Bronchial epithelial cell (primary cell): ENCODE results near the gene ZC3H7A. TPM values are rescaled to one million over a fixed set of nuclear protein-coding genes. Genes with fewer than 3 reads are reported as not detected.

Experiments used
- DNase-seq: peaks from one replicate; pipeline ENCODE4 v3.0.0-alpha.2; 2010; ENCODE audit warnings: low read depth
- FAIRE-seq: peaks from 2 replicates; lab custom pipeline; 2011; peaks lifted over from hg19 to GRCh38; lab: Jason Lieb, UNC
- H3K27me3 ChIP-seq: 2 replicates; pipeline ENCODE4 v1.5.1; 2011; ENCODE audit warnings: low read length; ENCODE audit not compliant: control insufficient read depth, insufficient read depth
- H3K36me3 ChIP-seq: 2 replicates; pipeline ENCODE4 v1.5.1; 2011; ENCODE audit warnings: low read length; ENCODE audit not compliant: control insufficient read depth, insufficient read depth
- H3K4me3 ChIP-seq: 2 replicates; pipeline ENCODE4 v1.5.1; 2011; ENCODE audit warnings: mild to moderate bottlenecking, low read depth, low read length, control low read depth
- CTCF ChIP-seq: IDR thresholded peaks from 2 replicates; pipeline ENCODE4 v1.5.1; 2011; ENCODE audit warnings: mild to moderate bottlenecking, moderate library complexity, low read length, control low read depth, inconsistent platforms; ENCODE audit not compliant: insufficient read depth, severe bottlenecking
- total RNA-seq: library from RNA; depleted of rRNA; stranded (reverse); fragments of >200 nt; gene quantifications from 2 replicates; pipeline ENCODE4 v1.2.1, GENCODE V29; 2014

The ZC3H7A gene
- total RNA-seq, 1 donor from 2014 or later = 26.9 TPM

DNA sequence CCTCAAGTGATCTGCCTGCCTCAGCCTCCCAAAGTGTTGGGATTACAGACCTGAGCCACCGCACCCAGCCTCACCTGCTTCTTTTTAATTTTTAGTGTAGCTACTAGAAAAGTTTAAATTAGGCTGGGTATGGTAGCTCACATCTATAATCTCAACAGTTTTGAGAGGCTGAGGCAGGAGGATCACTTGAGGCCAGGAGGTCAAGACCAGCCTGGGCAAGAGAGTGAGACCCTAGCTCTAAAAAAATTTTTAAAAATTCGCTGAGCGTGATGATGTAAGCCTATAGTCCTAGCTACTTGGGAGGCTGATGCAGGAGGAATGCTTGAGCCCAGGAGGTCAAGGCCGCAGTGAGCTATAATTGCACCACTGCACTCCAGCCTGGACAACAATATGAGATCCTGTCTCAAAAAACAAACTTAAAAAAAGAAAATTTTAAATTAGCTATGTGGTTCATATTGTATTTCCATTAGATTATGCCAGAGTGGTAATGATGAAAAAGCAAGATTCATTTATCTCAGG, 89.3 kb downstream of the ZC3H7A start:
- TF ChIP-seq CTCF = no peak
- FAIRE-seq (no peak), DNase-seq (no peak)
- Histone ChIP-seq H3K27me3 (no peaks in the 10 kb centered on the region), H3K4me3 (no peak overlapping the region), H3K36me3 (peaks cover 7% of the 10 kb centered on the region)

GRCh38 chr16:11706180-11706742, 90.8 kb downstream of the ZC3H7A start:
- no peak for DNase-seq
- FAIRE-seq = no peak
- Histone ChIP-seq H3K4me3 (no peak overlapping the region), H3K27me3 (no peaks in the 10 kb centered on the region), H3K36me3 (peaks cover 5% of the 10 kb centered on the region)
- no peak for TF ChIP-seq CTCF

DNA sequence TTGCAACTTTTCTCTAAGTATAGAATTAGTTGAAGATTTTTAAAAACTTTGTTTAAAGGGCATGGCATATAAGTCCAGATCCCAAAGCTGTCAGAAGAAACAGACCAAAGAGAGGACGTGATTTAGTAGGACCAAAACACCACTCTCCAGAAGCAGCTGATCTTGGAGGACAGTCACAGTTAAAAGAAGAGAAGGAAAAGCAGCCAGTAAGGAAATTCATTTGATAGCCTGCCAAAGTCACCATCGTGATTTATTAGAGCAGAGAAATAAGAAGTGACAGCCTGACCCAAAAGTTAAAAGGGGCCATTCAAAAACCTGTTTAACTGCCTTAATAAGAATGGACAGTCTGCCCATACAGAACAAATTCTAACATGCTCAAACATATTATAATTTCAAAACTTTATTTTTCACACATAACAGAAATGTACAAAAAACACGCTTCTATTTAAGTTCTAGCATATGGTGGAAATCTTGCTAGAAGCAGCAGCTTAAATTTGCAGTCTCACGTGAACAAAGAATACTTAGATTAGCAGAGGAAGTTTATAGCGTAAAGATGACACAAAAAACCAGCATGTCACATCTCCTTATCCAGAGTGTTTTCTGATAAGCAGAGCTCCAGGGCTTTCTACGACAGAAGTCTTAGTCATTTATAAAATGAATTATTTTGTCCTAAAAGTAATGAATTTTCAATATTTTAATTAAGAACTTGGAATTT, 91.6 kb downstream of the ZC3H7A start:
- DNase-seq (no peak), FAIRE-seq (no peak)
- H3K4me3 ChIP-seq = no peak overlapping the region
- no peaks in the 10 kb centered on the region for H3K27me3 ChIP-seq
- no peak for TF ChIP-seq CTCF
- H3K36me3 ChIP-seq = peaks cover 1% of the 10 kb centered on the region

Other genes starting within 250 kb of the ZC3H7A start
- gene LITAF, start 210.3 kb downstream of the ZC3H7A start, total RNA-seq = 71.6 and 122 TPM in 2 replicates
- gene SNN, start 128.8 kb downstream of the ZC3H7A start, total RNA-seq = 27.6 and 31.9 TPM in 2 replicates
- gene TXNDC11, start 54.4 kb downstream of the ZC3H7A start, total RNA-seq = 29.4 and 35.8 TPM in 2 replicates
- 68.7 and 117 TPM in 2 replicates for gene RSL1D1, start 54.3 kb upstream of the ZC3H7A start, total RNA-seq
- gene GSPT1, start 118.7 kb upstream of the ZC3H7A start, total RNA-seq = 49.5 and 59.1 TPM in 2 replicates
- 3.2 and 4.5 TPM in 2 replicates for gene NPIPB2, start 144.8 kb upstream of the ZC3H7A start, total RNA-seq
- gene TNFRSF17, start 168.0 kb upstream of the ZC3H7A start, total RNA-seq = not detected in 2 replicates
- gene SNX29, start 179.5 kb upstream of the ZC3H7A start, total RNA-seq = 6.6 and 10.9 TPM in 2 replicates